Psoas muscle (tissue), 8 donors: ENCODE results near the gene ASTN2. TPM values are rescaled to one million over a fixed set of nuclear protein-coding genes. Genes with fewer than 3 reads are reported as not detected.

ENCODE experiments used
- ATAC-seq, 4 donors: fragments of 200-7000 bp; cut with Tn5 transposase; one replicate each; pipeline ENCODE4 v1.9.1; 2020; ENCODE audit warnings: moderate library complexity in 3 of 4, mild to moderate bottlenecking in 2 of 4
- DNase-seq, 2 donors: peaks; one replicate each; pipeline ENCODE4 v3.0.0-alpha.2; 2020
- H3K27ac ChIP-seq: fragments of 200-600 bp; one replicate; pipeline ENCODE4 v1.8.0; 2022
- H3K27me3 ChIP-seq, 3 donors: fragments of 200-600 bp in 1 of 3; one replicate each; pipeline versions ENCODE4 v1.6.1 to v1.8.0; 2013 to 2022; ENCODE audit warnings: low read length in 2 of 3, mild to moderate bottlenecking in 2 of 3, moderate library complexity in 1 of 3; ENCODE audit not compliant: insufficient read depth in 3 of 3
- H3K36me3 ChIP-seq, 2 donors: fragments of 200-600 bp in 1 of 2; one replicate each; pipeline versions ENCODE4 v1.6.1 to v1.8.0; 2013 to 2022; ENCODE audit warnings: low read depth in 1 of 2, mild to moderate bottlenecking in 1 of 2, moderate library complexity in 1 of 2; ENCODE audit not compliant: insufficient read depth in 1 of 2
- H3K4me1 ChIP-seq: fragments of 200-600 bp; one replicate; pipeline ENCODE4 v1.8.0; 2022
- H3K4me3 ChIP-seq: fragments of 200-600 bp; one replicate; pipeline ENCODE4 v1.8.0; 2022; ENCODE audit warnings: mild to moderate bottlenecking
- H3K9me3 ChIP-seq: fragments of 200-600 bp; one replicate; pipeline ENCODE4 v1.8.0; 2022
- CTCF ChIP-seq: fragments of 200-600 bp; IDR thresholded peaks from one replicate; pipeline ENCODE4 v1.8.0; 2022; ENCODE audit warnings: antibody characterized with exemption
- WGBS, 3 donors: extraction: QIAGEN DNeasy Blood & Tissue Kit; methylation state at CpG; one replicate each; pipeline versions ENCODE4 v1.1.6 to v1.1.7; 2013; 5-methylcytosine and 5-hydroxymethylcytosine counted together
- intact Hi-C, 2 donors: fragments of 100-400 bp; cut with DNase I; formaldehyde crosslinking; loops; one replicate each; pipeline versions ENCODE4 v1.11.0 to v1.14.2; 2022
- polyA plus RNA-seq, 3 donors: library from polyadenylated mRNA; stranded (reverse); fragments of 200-250 nt; gene quantifications; one replicate each; pipeline ENCODE4 v1.2.3, GENCODE V29; 2013
- total RNA-seq, 4 donors: library from RNA; stranded (reverse); fragmentation: NEBNext Ultra II Directional in 2 of 4; extraction: Animal tissue kit (Norgen Biotek cat#: 25700) in 2 of 4; gene quantifications; one replicate each; pipeline versions ENCODE4 v1.2.1 to v1.2.4, GENCODE V29; 2021 to 2023
- donor health status: healthy with polysubstance abuse.
- donor health status: DM: no; HTN: no; CAD: no; lungs with moderate emphysema.
- donor health status: Bipolar disorder and iron deficiency.
- donor health status: healthy.
- donor health status: DM: yes; HTN: yes; CAD: no.
- donor health status: DM: no; HTN: no; CAD: no.
- donor health status: DM: no; HTN: no; CAD: no.
- donor health status: DM: yes; HTN: yes; CAD: no.

ASTN2 gene
- total and polyA plus RNA-seq, 7 donors = 2.0 to 10.3 (median 3.3) TPM

- Histone ChIP-seq H3K27ac (no peak overlapping the region), H3K9me3 (no peaks in the 10 kb centered on the region), H3K27me3 (no peaks in the 10 kb centered on the region), H3K4me1 (no peaks in the 10 kb centered on the region), H3K36me3 (no peaks in the 10 kb centered on the region), H3K4me3 (no peak overlapping the region)
- intact Hi-C loops = no loop called here
- no peak for TF ChIP-seq CTCF
- DNase-seq = no peak
- ATAC-seq = no peak
- 57 to 63% (median 60%) methylated on average over 3 of the region's 3 CpGs for WGBS, 3 donors
Measured at GRCh38 chr9:117448066-117448465, 33.2 kb upstream of the ASTN2 start.

DNA sequence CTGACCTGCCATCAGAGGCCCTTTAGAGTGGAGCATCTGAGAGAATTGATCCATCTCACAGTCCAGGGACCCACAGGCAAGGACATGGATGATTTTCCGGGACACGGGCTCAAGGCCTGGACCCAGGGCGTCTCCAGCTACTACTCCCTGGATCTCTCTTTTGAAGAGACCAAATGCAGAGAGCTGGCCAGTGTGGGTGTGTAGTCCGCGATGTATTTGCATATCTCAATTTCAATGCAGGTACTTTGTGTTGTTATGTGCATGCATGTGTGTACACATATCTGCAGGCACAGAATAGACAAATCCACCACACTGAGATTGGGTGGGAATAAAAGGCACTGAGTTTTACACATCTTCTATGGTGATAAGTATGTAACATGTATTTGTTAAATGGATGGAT is 30.8 kb upstream of the ASTN2 start:
- Histone ChIP-seq H3K4me1 (no peaks in the 10 kb centered on the region), H3K36me3 (no peaks in the 10 kb centered on the region), H3K27ac (no peak overlapping the region), H3K27me3 (no peaks in the 10 kb centered on the region), H3K9me3 (no peaks in the 10 kb centered on the region), H3K4me3 (no peak overlapping the region)
- DNase-seq (no peak), ATAC-seq (no peak)
- intact Hi-C loops = no loop called here
- WGBS, 3 donors = 86 to 88% (median 86%) methylated on average over 5 of the region's 5 CpGs
- no peak for TF ChIP-seq CTCF

GRCh38 chr9:117444501-117444900 is 29.6 kb upstream of the ASTN2 start:
- TF ChIP-seq CTCF = no peak
- H3K27me3 ChIP-seq = no peaks in the 10 kb centered on the region
- 20 to 35% (median 26%) methylated on average over 4 of the region's 4 CpGs for WGBS, 3 donors
- DNase-seq (no peak), ATAC-seq (no peak)
- H3K9me3 ChIP-seq = no peaks in the 10 kb centered on the region
- intact Hi-C loops = no loop called here
- no peak overlapping the region for H3K27ac ChIP-seq
- no peaks in the 10 kb centered on the region for H3K36me3 ChIP-seq
- no peak overlapping the region for H3K4me3 ChIP-seq
- H3K4me1 ChIP-seq = no peaks in the 10 kb centered on the region

GRCh38 chr9:117437283-117437682 is 22.4 kb upstream of the ASTN2 start:
- intact Hi-C loops = no loop called here
- Histone ChIP-seq H3K4me1 (no peaks in the 10 kb centered on the region), H3K27ac (no peak overlapping the region), H3K36me3 (no peaks in the 10 kb centered on the region), H3K9me3 (no peaks in the 10 kb centered on the region), H3K4me3 (no peak overlapping the region), H3K27me3 (no peaks in the 10 kb centered on the region)
- DNase-seq (no peak), ATAC-seq (no peak)
- WGBS, 3 donors = 51 to 72% (median 66%) methylated on average over 6 of the region's 6 CpGs
- no peak for TF ChIP-seq CTCF

GRCh38 chr9:117435630-117436261 is 20.9 kb upstream of the ASTN2 start:
- no peak overlapping the region for H3K27ac ChIP-seq

More at GRCh38 chr9:117435630-117436261, 20.9 kb upstream of the ASTN2 start:
- no peak for DNase-seq
- H3K4me3 ChIP-seq = no peak overlapping the region
- H3K36me3 ChIP-seq = no peaks in the 10 kb centered on the region
- H3K4me1 ChIP-seq = no peaks in the 10 kb centered on the region
- no peaks in the 10 kb centered on the region for H3K9me3 ChIP-seq
- ATAC-seq = peak; percentile 64 to 87 (median 72)
- WGBS, 3 donors = 23 to 65% (median 35%) methylated on average over 4 of the region's 4 CpGs
- TF ChIP-seq CTCF = no peak
- intact Hi-C loops = no loop called here
- H3K27me3 ChIP-seq = no peaks in the 10 kb centered on the region
